ENCODE results near the gene PNPLA6.
"Not testable (repeated sequence)": the region's sequence is repeated elsewhere in the genome, so short reads cannot be mapped to it uniquely, and the experiment has no call there.

PNPLA6 gene

GRCh38 chr19:7556696-7557315, 21.3 kb downstream of the PNPLA6 start:
- DNase-seq: no peak

DNA sequence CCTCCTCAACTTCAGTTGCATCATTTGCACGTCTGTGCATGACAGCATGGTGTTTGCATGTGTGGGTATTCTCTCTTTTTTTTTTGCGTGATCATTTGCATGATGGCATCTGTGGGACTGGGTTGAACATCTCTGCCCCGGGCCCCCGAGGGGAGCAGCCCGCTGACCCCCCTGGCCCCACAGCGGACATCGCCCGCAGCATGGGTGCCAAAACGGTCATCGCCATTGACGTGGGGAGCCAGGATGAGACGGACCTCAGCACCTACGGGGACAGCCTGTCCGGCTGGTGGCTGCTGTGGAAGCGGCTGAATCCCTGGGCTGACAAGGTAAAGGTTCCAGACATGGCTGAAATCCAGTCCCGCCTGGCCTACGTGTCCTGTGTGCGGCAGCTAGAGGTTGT, 23.1 kb downstream of the PNPLA6 start:
- DNase-seq: no peak

GRCh38 chr19:7559102-7559501, 23.6 kb downstream of the PNPLA6 start:
- DNase-seq: no peak

DNA sequence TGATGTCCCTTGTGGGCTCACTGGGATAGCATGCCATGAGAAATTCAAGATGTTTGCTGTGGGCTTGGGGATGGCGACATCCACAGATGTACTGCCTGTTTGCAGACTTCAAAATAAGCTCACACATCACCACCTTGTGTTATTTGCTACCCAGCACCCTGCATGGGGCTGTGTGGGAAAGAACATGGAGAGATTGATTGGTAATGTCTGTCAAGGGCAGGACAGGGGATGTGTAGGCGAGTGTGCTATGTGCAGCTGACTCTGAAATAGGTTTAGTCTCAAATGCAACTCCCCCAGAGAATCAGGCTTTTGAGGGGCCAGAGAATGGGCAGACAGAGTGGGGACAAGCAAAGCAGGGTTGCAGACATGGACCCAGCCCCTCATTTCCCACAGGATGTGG, 24.7 kb downstream of the PNPLA6 start:
- no peak for DNase-seq

- DNase-seq: no peak
These were observed 25.8 kb downstream of the PNPLA6 start for GRCh38 chr19:7561325-7561724.

DNA sequence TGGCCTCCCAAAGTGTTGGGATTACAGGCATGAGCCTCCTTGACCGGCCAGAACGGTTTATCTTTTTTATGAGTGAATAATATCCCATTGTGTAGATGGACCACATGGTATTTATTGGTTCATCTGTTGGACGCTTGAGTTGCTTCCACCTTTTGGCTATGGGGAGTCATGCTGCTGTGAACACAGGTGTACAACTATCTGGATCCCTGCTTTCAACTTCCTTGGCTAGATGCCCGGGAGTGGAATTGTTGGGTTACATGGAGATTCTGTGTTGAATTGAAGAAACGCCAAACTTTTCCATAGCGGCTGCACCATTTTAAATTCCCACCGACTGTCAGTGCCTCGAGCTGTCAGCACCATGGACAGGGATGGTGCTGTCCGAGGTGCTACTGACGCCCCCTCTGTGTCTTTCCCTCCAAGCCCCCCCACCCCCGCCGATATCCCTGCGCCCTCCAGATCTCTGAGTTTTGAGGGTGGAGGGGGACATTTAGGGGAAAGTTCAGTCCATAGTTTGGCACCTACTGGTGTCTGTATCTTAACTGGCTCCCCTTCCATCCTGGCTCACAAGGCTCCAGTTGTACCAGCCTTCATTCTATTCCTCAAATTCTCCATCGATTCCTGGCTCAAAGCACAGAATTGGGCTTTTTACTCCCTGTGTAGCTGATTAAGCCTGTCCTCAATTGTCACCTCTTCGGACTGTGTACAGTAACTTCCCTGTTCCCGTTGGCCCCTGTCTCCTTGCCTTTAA, 27.3 kb downstream of the PNPLA6 start:
- DNase-seq: no peak

DNA sequence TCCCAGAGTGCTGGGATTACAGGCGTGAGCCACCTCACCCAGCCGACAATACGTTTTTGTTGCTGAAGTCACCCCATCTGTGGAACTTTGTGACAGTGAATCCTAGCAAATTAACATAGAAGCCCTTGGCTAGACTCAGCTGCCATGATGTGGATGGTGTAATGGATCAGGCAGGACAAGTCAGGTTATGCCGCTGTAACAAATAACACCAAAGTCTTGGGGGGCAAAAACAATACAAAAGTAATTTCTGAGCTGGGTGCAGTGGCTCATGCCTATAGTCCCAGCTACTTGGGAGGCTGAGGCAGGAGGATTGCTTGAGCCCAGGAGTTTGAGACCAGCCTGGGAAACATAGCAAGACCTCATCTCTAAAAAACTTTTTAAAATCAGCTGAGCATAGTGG, 29.3 kb downstream of the PNPLA6 start:
- DNase-seq: no peak

DNA sequence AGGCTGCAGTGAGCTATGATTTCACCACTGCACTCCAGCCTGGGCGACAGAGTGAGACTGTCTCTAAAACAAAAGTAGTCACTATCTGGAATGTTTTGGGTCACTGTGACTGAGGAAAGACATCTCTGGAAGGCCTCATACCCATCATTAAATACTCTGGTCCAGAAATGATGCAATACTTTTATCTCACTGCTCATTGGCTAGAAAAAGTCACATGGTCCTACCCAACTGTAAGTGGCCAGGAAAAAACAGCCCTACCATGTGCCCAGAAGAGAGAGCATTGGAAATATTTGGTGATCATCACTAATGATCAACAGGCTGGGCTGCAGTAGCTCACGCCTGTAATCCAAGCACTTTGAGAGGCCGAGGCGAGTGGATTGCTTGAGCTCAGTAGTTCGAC, 29.8 kb downstream of the PNPLA6 start:
- no peak for DNase-seq

DNA sequence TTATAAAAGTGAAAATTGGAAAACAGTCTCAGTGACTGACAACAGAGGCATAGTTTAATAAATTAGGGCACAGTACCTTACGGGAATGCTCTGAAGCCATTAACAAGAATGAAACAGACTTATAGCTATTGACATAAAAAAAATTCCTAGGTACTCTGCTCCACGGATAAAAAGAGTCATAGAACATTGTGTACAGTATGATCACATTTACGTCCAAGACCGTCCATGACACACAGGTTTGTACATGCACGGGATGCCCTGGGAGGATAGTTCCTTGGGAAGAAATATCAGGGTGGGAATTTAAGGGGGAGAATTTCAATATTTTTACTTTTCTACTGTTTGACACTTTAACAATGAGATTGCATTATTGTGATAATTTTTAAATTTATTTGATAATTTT, 35.2 kb downstream of the PNPLA6 start:
- no peak for DNase-seq

DNA sequence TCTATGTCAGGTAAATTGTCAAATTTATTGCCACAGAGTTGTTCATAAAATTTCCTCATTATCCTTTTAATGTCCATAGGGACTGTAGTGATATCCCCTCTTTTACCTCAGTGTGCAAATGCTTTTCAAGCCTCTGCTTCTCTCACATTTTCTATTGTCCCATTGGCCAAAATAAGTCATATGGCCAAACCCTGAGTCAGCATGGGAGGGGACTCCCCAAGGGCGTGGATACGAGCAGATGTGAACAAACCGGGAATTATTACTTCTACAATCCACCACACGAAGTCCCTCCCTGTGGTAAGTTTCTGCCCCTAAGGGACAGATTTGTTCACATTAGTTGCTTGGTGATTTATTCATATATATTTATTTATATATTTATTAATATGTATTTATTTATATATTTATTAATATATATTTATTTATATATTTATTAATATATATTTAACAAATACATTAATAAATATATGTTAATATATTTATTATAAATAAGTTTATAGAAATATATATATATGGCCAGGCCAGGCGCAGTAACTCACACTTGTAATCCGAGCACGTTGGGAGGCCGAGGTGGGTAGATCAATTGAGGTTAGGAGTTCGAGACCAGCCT, 40.0 kb downstream of the PNPLA6 start:
- no peak for DNase-seq

GRCh38 chr19:7577422-7577821, 41.9 kb downstream of the PNPLA6 start:
- DNase-seq: not testable (repeated sequence)

- no peak for DNase-seq
These were observed 42.6 kb downstream of the PNPLA6 start for GRCh38 chr19:7578127-7578526.

DNA sequence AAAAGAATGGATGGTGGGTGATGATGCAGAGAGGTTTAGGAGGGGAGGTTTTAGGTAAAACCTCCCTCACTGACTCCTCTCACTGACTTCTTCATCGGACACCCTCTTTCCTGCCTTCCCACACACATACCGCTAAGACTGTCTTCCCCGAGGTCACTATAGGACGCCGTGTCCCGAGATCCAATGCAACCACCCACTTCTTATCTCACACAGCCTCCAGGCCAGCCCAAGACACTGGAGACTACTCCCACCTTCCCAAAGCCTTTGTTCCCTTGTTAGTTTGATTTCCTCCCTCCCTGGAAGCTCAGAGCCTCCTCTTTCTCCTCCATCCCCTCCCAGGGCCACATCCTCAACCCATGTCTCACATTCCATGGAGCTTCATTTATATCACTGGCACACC, 43.7 kb downstream of the PNPLA6 start:
- no peak for DNase-seq

GRCh38 chr19:7582446-7582845, 46.9 kb downstream of the PNPLA6 start:
- DNase-seq: no peak

- DNase-seq: no peak
These were observed 54.3 kb downstream of the PNPLA6 start for GRCh38 chr19:7589822-7590221.

GRCh38 chr19:7590256-7590655, 54.7 kb downstream of the PNPLA6 start:
- no peak for DNase-seq

- peak; percentile 44 for DNase-seq
These were observed 60.1 kb downstream of the PNPLA6 start, which contains the start of gene CAMSAP3 for GRCh38 chr19:7595466-7596133. TSS of gene CAMSAP3 (plus strand) at chr19:7595863. CDS start at chr19:7596003, 140 bp downstream.

DNA sequence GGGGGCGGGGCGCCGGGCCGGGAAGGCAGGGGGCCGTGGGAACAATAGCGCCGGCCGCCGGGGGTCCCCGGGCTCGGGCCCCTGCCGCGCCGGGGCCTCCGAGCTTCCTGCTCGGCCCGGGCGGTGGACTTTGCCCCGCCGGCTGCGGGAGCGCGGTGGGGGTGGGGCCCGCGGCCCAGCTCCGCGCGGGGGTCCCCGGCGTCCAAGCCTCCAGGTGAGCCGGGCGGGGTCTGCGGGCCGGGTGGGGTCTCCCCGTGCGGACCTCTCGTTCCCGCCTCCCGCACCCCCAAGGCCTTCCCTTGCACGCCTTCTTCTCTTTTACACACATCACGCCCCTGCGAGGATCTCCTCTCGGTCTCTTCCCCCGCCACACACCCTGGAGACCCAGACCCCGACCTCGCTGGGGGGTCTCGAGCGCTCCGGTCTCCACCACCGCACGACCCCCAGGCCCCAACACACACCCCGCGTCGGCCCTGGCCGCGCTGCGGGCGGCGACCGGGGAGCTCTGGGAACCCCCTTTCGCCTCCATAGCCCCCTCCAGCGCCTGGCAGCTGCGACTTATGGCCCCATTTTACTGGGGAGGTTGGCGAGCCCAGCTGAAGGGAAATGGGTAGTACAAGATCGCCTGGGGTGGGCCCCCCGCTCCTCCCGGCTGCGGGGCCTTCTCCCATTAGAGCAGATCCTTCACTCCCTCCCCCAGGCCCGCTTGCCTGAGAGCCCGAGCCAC, 60.9 kb downstream of the PNPLA6 start:
- DNase-seq: no peak

GRCh38 chr19:7597689-7598088, 62.2 kb downstream of the PNPLA6 start:
- DNase-seq: no peak

DNA sequence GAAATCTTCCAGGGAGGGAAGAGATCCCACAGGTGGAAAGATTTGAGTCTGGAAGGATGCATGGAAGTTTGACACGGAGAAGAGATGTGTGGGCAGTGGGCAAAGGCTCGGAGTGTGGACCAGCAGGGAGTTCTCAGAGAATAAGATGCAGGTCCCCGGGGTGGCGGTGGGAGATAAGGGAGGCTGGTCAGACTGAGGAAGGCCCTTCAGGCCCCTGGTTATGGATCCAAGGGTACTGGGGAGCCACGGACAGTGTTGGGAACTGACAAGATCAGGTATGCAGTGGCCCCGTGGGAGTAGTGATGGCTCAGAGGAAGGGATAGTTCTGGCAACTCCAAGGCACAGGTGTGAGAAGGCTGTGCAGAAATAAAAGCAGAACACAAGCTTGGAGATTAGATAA, 62.7 kb downstream of the PNPLA6 start:
- no peak for DNase-seq

DNA sequence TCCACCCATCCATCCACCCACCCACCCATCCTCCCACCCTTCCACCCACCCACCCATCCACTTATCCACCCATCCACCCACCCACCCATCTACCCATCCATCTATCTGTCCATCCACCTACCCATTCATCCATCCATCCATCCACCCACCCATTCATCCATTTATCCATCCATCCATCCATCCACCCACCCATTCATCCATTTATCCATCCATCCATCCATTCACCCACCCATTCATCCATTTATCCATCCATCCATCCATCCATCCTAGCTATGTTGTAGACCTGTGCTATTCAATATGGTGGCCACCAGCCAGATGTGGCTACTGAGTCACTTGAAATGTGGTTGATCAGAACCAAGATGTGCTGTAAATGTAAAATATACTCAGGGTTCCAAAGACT, 65.2 kb downstream of the PNPLA6 start:
- DNase-seq: no peak

- DNase-seq: no peak
These were observed 66.9 kb downstream of the PNPLA6 start for GRCh38 chr19:7602240-7602934.
